Mesothelial cell of epicardium (in vitro differentiated cells): ENCODE results near the gene ABLIM3. TPM values are rescaled to one million over a fixed set of nuclear protein-coding genes. Genes with fewer than 3 reads are reported as not detected.

Experiments
- DNase-seq, 2 experiments: peaks; one replicate each; pipeline ENCODE4 v3.0.0; 2021; ENCODE audit warnings: low spot score in 2 of 2; ENCODE audit not compliant: unreplicated experiment in 2 of 2
- H3K27ac Mint-ChIP-seq: 2 replicates; pipeline ENCODE4 v1.8.0; 2021; ENCODE audit warnings: mixed read lengths
- H3K27me3 Mint-ChIP-seq: 2 replicates; pipeline ENCODE4 v1.8.0; 2021; ENCODE audit warnings: low read depth, mixed read lengths
- H3K36me3 Mint-ChIP-seq: 2 replicates; pipeline ENCODE4 v1.8.0; 2021; ENCODE audit warnings: mixed read lengths
- H3K4me1 Mint-ChIP-seq: 2 replicates; pipeline ENCODE4 v1.8.0; 2021; ENCODE audit warnings: mixed read lengths
- H3K4me3 Mint-ChIP-seq: 2 replicates; pipeline ENCODE4 v1.8.0; 2021; ENCODE audit warnings: mild to moderate bottlenecking, moderate library complexity, mixed read lengths
- H3K9me3 Mint-ChIP-seq: 2 replicates; pipeline ENCODE4 v1.8.0; 2021; ENCODE audit warnings: mixed read lengths
- CTCF ChIP-seq: fragments of 200-600 bp; sonication (generic); IDR thresholded peaks from one replicate; pipeline ENCODE4 v1.5.0; 2021; ENCODE audit warnings: antibody characterized with exemption; ENCODE audit not compliant: unreplicated experiment
- total RNA-seq: library from RNA; stranded (reverse); gene quantifications from 3 replicates; pipeline ENCODE4 v1.2.1, GENCODE V29; 2021

ABLIM3 gene
- total RNA-seq, 1 donor from 2014 or later = 0.27 TPM

- Mint-ChIP-seq H3K27ac (no peak overlapping the region), H3K9me3 (no peaks in the 10 kb centered on the region), H3K4me3 (no peak overlapping the region), H3K36me3 (no peaks in the 10 kb centered on the region), H3K4me1 (no peaks in the 10 kb centered on the region), H3K27me3 (peaks cover 5% of the 10 kb centered on the region)
- TF ChIP-seq CTCF = no peak
- no peak for DNase-seq
These were observed 12.7 kb downstream of the ABLIM3 start for GRCh38 chr5:149153751-149154610.

- no peaks in the 10 kb centered on the region for H3K36me3 Mint-ChIP-seq
- H3K4me3 Mint-ChIP-seq = no peak overlapping the region
- DNase-seq = no peak
- no peak overlapping the region for H3K27ac Mint-ChIP-seq
- H3K27me3 Mint-ChIP-seq = peaks cover 5% of the 10 kb centered on the region
- no peak for TF ChIP-seq CTCF
- H3K9me3 Mint-ChIP-seq = no peaks in the 10 kb centered on the region
- H3K4me1 Mint-ChIP-seq = no peaks in the 10 kb centered on the region
These were observed 13.4 kb downstream of the ABLIM3 start for GRCh38 chr5:149154650-149155049.

- no peaks in the 10 kb centered on the region for H3K9me3 Mint-ChIP-seq
- H3K27ac Mint-ChIP-seq = no peak overlapping the region
- TF ChIP-seq CTCF = no peak
- no peak for DNase-seq
- H3K36me3 Mint-ChIP-seq = no peaks in the 10 kb centered on the region
- no peaks in the 10 kb centered on the region for H3K4me1 Mint-ChIP-seq
- H3K27me3 Mint-ChIP-seq = no peaks in the 10 kb centered on the region
- no peak overlapping the region for H3K4me3 Mint-ChIP-seq
These were observed 15.3 kb downstream of the ABLIM3 start for GRCh38 chr5:149156435-149157083.

GRCh38 chr5:149157330-149157729 is 16.0 kb downstream of the ABLIM3 start:
- DNase-seq = no peak
- Mint-ChIP-seq H3K4me3 (no peak overlapping the region), H3K9me3 (no peaks in the 10 kb centered on the region), H3K27me3 (no peaks in the 10 kb centered on the region), H3K36me3 (no peaks in the 10 kb centered on the region), H3K27ac (no peak overlapping the region), H3K4me1 (no peaks in the 10 kb centered on the region)
- no peak for TF ChIP-seq CTCF

- no peak overlapping the region for H3K4me3 Mint-ChIP-seq
- no peaks in the 10 kb centered on the region for H3K27me3 Mint-ChIP-seq
- H3K9me3 Mint-ChIP-seq = no peaks in the 10 kb centered on the region
- no peak for DNase-seq
- no peaks in the 10 kb centered on the region for H3K36me3 Mint-ChIP-seq
- no peak overlapping the region for H3K27ac Mint-ChIP-seq
- no peak for TF ChIP-seq CTCF
- no peaks in the 10 kb centered on the region for H3K4me1 Mint-ChIP-seq
These were observed 19.0 kb downstream of the ABLIM3 start for GRCh38 chr5:149160291-149160787.
